ENCODE data around the gene USP25.

Gene USP25

GRCh38 chr21:15793109-15793508, 63.3 kb downstream of the USP25 start:
- no peak for TF ChIP-seq CTCF (IDR thresholded peaks at IDR 0.05)
- Histone ChIP-seq H3K4me3 (no peak overlapping the region), H3K27ac (no peak overlapping the region)
- no peak for DNase-seq (ENCODE audit: low spot score)

- DNase-seq (ENCODE audit: low spot score) = no peak
- Histone ChIP-seq H3K4me3 (no peak overlapping the region), H3K27ac (no peak overlapping the region)
- TF ChIP-seq CTCF (IDR thresholded peaks at IDR 0.05) = no peak
Observed at GRCh38 chr21:15793550-15794235, 63.9 kb downstream of the USP25 start.

GRCh38 chr21:15794277-15794912, 64.6 kb downstream of the USP25 start:
- TF ChIP-seq CTCF (IDR thresholded peaks at IDR 0.05) = no peak
- no peak overlapping the region for H3K4me3 ChIP-seq
- DNase-seq (ENCODE audit: low spot score) = no peak
- H3K27ac ChIP-seq = no peak overlapping the region

GRCh38 chr21:15795533-15795932, 65.8 kb downstream of the USP25 start:
- Histone ChIP-seq H3K4me3 (no peak overlapping the region), H3K27ac (no peak overlapping the region)
- TF ChIP-seq CTCF (IDR thresholded peaks at IDR 0.05) = no peak
- no peak for DNase-seq (ENCODE audit: low spot score)

GRCh38 chr21:15797577-15798363, 68.0 kb downstream of the USP25 start:
- Histone ChIP-seq H3K27ac (no peak overlapping the region), H3K4me3 (no peak overlapping the region)
- TF ChIP-seq CTCF (IDR thresholded peaks at IDR 0.05) = no peak
- DNase-seq (ENCODE audit: low spot score) = no peak

GRCh38 chr21:15801352-15801863, 71.6 kb downstream of the USP25 start:
- no peak overlapping the region for H3K27ac ChIP-seq
- DNase-seq (ENCODE audit: low spot score) = no peak
- TF ChIP-seq CTCF (IDR thresholded peaks at IDR 0.05) = no peak
- H3K4me3 ChIP-seq = no peak overlapping the region

Data from coronary artery (tissue), 2 donors.